ENCODE measurements around the gene SUZ12. TPM values are rescaled to one million over a fixed set of nuclear protein-coding genes. Genes with fewer than 3 reads are reported as not detected.
"Not testable (repeated sequence)": the region's sequence is repeated elsewhere in the genome, so short reads cannot be mapped to it uniquely, and the experiment has no call there.

SUZ12 gene
- total and polyA plus RNA-seq, 8 donors = 26.0 to 49.0 (median 42.3) TPM

- ATAC-seq (no peak), DNase-seq (no peak)
- Histone ChIP-seq H3K36me3 (peaks cover 0 to 76% of the 10 kb centered on the region in 2 donors), H3K9me3 (no peaks in the 10 kb centered on the region), H3K4me3 (no peak overlapping the region), H3K27ac (no peak overlapping the region), H3K27me3 (no peaks in the 10 kb centered on the region), H3K4me1 (no peaks in the 10 kb centered on the region)
- no peak for TF ChIP-seq CTCF (IDR thresholded peaks at IDR 0.05)
- intact Hi-C loops (cut with DNase I) = no loop called here
Measured at GRCh38 chr17:31967648-31968047, 30.8 kb downstream of the SUZ12 start.

- intact Hi-C loops (cut with DNase I); H3K4me3 ChIP-seq; ATAC-seq; DNase-seq; H3K27me3 ChIP-seq; H3K27ac ChIP-seq; H3K9me3 ChIP-seq; H3K4me1 ChIP-seq: not testable (repeated sequence)
- H3K36me3 ChIP-seq = peaks cover 0 to 69% of the 10 kb centered on the region in 2 donors
Measured at GRCh38 chr17:31970416-31970815, 33.6 kb downstream of the SUZ12 start.

GRCh38 chr17:31974269-31975071, 37.7 kb downstream of the SUZ12 start:
- intact Hi-C loops (cut with DNase I); H3K4me1 ChIP-seq; H3K27ac ChIP-seq; ATAC-seq; H3K9me3 ChIP-seq; H3K4me3 ChIP-seq; H3K27me3 ChIP-seq; DNase-seq: not testable (repeated sequence)
- H3K36me3 ChIP-seq = peaks cover 0 to 73% of the 10 kb centered on the region in 2 donors

GRCh38 chr17:31975391-31975790, 38.6 kb downstream of the SUZ12 start:
- intact Hi-C loops (cut with DNase I); ATAC-seq; H3K27ac ChIP-seq; H3K9me3 ChIP-seq; H3K27me3 ChIP-seq; H3K4me3 ChIP-seq; DNase-seq; H3K4me1 ChIP-seq: not testable (repeated sequence)
- H3K36me3 ChIP-seq = peaks cover 0 to 67% of the 10 kb centered on the region in 2 donors

- H3K36me3 ChIP-seq = peaks cover 5 to 100% of the 10 kb centered on the region in 2 donors
Measured at GRCh38 chr17:31991821-31992220, 55.0 kb downstream of the SUZ12 start.

GRCh38 chr17:31997005-31997404, 60.2 kb downstream of the SUZ12 start:
- DNase-seq (no peak), ATAC-seq (no peak)
- TF ChIP-seq CTCF (IDR thresholded peaks at IDR 0.05) = no peak
- Histone ChIP-seq H3K9me3 (no peaks in the 10 kb centered on the region), H3K27me3 (no peaks in the 10 kb centered on the region), H3K27ac (no peak overlapping the region), H3K4me1 (no peaks in the 10 kb centered on the region), H3K4me3 (no peak overlapping the region), H3K36me3 (peaks cover 5 to 79% of the 10 kb centered on the region in 2 donors)
- intact Hi-C loops (cut with DNase I) = no loop called here

More at GRCh38 chr17:31991821-31992220, 55.0 kb downstream of the SUZ12 start:
- H3K9me3 ChIP-seq; ATAC-seq; intact Hi-C loops (cut with DNase I); H3K27ac ChIP-seq; H3K4me3 ChIP-seq; H3K27me3 ChIP-seq; DNase-seq; H3K4me1 ChIP-seq: not testable (repeated sequence)

- H3K27me3 ChIP-seq = no peaks in the 10 kb centered on the region
- ATAC-seq (peak; percentile 99), DNase-seq (peak; percentile 79 to 100 (median 90))
- intact Hi-C loops (cut with DNase I) = no loop called here
- H3K4me3 ChIP-seq = peak within 1 kb of the TSS; percentile 68 to 84
- peaks cover 8 to 36% of the 10 kb centered on the region in 2 donors for H3K4me1 ChIP-seq
- H3K27ac ChIP-seq = peak within 1 kb of the TSS; percentile 77 to 86
- H3K9me3 ChIP-seq = no peaks in the 10 kb centered on the region
- no peaks in the 10 kb centered on the region for H3K36me3 ChIP-seq
- peak; percentile 96 to 100 for TF ChIP-seq CTCF (IDR thresholded peaks at IDR 0.05)
Measured at GRCh38 chr17:32006957-32007462, 70.2 kb downstream of the SUZ12 start, which contains the start of gene LRRC37B. Gene LRRC37B (plus strand): TSS chr17:32007383. CDS start chr17:32021393, 14,010 bp downstream.
